Medulla oblongata (tissue), 1 donor: Measurements from ENCODE around the gene SYNGAP1.

Experiments used
- DNase-seq: peaks from one replicate; pipeline ENCODE4 v3.0.0-alpha.2; 2015; ENCODE audit errors: extremely low spot score

SYNGAP1 gene

DNA sequence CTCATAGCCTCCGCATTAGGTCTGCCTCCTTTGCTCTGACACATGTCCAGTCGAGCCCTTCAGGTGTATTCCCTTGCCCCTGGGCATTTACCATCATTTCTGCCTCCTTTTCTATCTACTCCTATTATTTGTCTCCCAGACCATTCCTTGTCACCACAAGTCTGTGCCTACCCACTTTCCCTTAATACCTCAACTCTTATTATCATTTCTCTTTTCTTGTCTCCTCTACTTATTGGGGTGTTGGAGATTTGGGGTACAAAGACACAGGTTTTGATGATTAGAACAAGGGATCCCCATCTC, 1.4 kb downstream of the SYNGAP1 start:
- no peak for DNase-seq

DNA sequence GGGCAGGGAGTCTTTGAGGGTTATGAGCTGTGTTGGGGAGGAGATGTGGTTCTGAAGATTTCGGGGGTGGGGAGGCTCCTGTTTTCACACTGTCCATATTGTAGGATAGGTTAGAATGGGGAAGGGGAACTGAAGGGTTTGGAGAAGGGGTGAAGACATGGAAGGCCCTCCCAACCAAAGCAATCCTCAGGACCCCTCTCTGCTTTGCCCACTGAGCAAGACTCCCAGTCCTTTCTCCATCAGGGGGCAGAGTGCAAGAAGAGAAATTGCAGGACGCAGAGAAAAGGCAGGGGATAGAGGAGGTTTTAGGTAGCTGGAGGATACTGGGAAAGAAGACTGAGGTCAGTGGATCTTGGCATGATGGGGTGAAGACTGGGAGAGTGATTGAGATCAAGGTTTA, 3.9 kb downstream of the SYNGAP1 start:
- no peak for DNase-seq

GRCh38 chr6:33424855-33425667, 5.2 kb downstream of the SYNGAP1 start:
- DNase-seq, result no peak

- DNase-seq, result peak; percentile 89
Observed at GRCh38 chr6:33425668-33426577, 6.1 kb downstream of the SYNGAP1 start.

DNA sequence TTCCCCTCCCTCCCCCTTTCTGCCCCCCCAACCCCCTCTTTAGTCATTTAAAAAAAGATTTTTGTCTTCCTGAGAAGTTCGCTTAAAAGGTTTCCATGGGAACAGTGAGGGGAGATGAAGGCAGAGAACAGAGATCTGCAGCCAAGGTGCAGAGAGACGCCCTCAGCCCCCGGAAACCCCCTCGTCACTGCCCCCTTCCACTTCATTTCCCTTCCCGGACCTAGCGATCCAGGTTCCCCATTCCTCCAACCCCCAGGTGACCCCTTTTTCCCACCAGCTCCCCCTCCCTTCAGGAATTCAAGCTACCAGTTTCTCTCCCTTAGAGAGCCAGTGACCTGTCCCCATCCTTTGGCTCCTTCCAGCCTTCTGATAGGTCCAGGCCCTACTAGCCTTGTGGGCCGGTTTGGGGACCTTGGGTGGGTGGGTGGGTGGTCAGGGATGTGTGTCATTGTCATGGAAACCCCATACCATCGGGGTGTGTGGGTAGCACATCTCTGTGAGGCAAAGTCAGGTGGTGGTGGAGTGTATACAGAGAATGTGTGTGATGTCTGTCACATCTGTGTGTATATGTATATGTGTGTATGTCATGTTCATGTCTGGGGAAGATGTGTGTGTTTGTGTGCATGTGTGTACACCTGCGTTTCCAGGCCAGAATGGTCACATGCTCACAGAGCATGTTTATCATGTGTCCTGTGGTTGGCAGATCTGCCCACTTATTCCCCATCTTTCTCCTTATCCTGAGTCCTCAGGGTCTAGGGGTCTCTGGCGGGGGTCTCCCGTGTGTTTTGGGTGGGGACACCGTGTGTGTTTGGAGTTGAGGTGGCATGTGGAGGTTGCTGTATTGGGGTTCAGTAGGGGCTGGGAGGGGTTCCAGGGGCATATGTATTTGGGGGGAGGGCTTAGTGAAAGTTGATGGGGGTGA, 7.0 kb downstream of the SYNGAP1 start:
- DNase-seq, result peak; percentile 49

- DNase-seq, result peak; percentile 52
Observed at GRCh38 chr6:33427585-33428223, 7.8 kb downstream of the SYNGAP1 start.

DNA sequence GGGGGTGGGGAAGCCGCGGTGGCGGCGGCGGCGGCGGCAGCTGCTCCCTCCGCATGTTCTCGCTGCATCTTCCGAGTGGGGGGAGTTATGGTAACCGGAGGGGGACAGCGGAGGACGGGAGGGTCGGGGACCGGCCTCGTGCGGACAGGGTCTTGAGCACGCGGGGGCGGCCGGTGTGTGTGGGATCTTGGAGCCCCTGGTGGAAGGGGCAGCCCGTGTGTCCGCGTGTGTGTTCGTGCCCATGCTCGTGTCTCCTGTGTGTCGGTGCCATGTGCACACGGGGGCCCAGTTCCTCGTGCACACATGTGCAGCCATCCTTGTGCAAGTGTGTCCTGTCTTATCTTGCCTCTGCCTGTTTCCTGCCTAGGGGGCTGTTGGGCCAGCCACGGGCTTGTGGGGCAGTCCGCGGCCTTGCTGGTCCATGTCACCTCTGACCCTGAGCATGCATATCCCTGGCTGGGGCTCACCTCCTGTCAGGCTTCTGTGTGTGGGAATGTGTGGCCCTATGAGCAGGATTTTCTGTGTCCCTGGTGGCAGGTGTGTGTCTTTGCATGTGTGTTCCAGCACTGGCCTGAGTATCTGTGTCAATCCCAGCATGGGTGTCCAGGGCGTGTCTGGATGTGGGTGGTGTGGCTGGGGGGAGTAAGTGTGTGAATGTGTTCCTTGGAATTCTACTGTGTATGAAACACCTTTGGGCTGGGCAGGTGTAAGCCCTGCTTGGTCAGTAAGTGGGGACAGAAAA, 8.5 kb downstream of the SYNGAP1 start:
- DNase-seq, result no peak

- DNase-seq, result no peak
Observed at GRCh38 chr6:33428966-33429749, 9.3 kb downstream of the SYNGAP1 start.

- DNase-seq, result no peak
Observed at GRCh38 chr6:33429750-33430052, 9.8 kb downstream of the SYNGAP1 start.

DNA sequence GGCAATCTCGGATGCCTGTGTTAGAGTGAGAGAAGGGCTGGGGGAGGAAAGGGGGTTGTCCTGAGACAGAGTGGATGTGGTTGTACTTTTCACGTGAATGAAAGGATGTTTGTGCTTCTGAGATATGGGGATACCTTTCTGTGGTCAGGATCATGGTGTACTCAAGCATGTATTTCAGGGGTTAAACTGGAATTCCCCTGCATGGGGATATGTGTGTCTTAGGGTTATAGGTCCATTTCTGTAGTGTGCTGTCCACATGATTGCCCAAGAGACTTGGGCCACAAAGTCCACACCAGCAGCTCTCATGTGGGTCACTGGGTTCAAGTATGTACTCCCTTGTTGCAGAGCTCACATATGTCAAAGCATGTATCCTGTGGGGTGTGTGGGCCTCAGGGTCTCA, 10.5 kb downstream of the SYNGAP1 start:
- no peak for DNase-seq

- peak; percentile 81 for DNase-seq
Observed at GRCh38 chr6:33430991-33431879, 11.4 kb downstream of the SYNGAP1 start.

- no peak for DNase-seq
Observed at GRCh38 chr6:33431880-33432541, 12.1 kb downstream of the SYNGAP1 start.

DNA sequence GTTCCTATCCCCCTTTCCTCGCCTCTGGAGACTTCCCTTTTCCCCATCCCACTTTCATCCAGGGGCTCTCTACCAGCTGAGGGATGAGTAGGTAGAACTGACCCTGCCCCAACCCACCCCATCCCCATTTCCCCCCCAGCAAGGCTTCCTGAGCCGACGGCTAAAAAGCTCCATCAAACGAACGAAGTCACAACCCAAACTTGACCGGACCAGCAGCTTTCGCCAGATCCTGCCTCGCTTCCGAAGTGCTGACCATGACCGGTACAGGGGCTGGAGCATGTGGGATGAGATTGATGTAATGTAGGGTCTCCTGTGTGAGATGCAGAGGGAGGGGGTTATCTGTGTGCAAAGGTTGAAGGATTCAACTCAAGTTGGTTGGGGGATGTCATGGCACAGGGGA, 12.7 kb downstream of the SYNGAP1 start:
- DNase-seq, result no peak

DNA sequence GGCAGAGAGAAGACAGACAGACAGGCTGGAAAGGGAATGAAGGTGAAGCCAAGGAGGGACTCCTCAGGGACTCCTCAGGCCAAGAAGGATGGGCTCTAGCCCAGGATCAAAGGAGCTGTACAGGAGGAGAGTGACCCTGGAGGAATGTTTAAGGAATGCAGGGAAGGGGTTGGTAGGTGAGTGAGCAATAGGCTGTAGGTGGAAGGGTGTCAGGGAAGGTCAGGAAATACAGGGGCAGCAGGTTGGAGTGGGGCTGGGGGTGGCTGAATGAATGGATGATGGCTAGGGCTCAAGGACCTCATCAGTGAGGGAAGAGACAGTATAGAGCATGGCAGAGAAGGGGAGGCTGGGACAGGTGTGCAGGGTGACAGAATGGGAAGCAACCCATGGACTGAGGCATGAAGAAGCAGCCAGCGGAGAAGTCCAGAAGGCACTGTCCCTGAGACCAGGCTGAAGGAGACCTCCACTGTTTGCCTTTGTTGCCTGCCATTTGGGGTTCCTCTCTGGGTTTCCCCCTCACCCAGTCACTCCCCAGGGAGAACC, 13.2 kb downstream of the SYNGAP1 start:
- DNase-seq, result no peak

DNA sequence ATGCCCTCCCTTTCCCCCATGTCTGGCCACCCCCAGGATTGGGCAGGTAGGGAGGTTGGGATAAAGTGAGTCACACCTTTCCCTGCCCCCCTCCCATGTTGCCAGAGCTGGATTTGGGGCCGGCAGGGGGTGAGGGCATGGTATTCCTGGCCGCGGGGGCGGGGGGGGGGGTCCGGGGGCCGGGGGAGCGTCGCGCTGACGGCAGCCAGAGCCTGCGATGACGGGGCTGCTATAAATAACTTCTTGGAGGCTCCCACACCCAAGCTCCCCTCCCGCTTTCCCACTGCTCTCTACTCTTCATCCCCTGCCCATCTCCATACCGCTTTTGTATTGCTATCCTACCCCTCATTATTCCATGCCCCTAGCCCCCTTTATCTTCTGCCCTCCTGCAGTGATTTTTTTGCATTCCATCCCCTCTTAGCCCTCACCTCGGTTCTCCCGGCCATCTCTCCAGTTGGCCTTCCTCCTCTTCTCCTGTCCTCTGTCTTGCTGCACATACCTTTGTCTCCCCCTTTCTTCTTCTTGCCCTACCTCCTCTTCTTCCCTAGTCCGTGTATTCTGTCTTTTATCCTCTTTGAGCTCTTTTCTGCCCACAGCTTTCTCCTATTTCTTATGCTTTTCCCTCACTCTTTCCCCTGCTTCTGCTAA, 13.8 kb downstream of the SYNGAP1 start:
- no peak for DNase-seq

- DNase-seq, result no peak
Observed at GRCh38 chr6:33434961-33435360, 15.1 kb downstream of the SYNGAP1 start.

GRCh38 chr6:33437666-33438065, 17.8 kb downstream of the SYNGAP1 start:
- DNase-seq, result no peak
